GM23248 (cell line): ENCODE data around the gene GPS1.

Experiments used
- EZH2 ChIP-seq: fragments of 200-600 bp; sonication (generic); IDR thresholded peaks from 2 replicates; pipeline ENCODE4 v1.6.1; 2018; ENCODE audit warnings: antibody characterized with exemption, mild to moderate bottlenecking; ENCODE audit not compliant: insufficient read depth, poor library complexity, severe bottlenecking
- EZH2phosphoT487 ChIP-seq: fragments of 200-600 bp; sonication (generic); IDR thresholded peaks from 2 replicates; pipeline ENCODE4 v1.6.1; 2018; ENCODE audit warnings: antibody characterized with exemption, moderate library complexity, mild to moderate bottlenecking, low read depth; ENCODE audit not compliant: insufficient read depth

DNA sequence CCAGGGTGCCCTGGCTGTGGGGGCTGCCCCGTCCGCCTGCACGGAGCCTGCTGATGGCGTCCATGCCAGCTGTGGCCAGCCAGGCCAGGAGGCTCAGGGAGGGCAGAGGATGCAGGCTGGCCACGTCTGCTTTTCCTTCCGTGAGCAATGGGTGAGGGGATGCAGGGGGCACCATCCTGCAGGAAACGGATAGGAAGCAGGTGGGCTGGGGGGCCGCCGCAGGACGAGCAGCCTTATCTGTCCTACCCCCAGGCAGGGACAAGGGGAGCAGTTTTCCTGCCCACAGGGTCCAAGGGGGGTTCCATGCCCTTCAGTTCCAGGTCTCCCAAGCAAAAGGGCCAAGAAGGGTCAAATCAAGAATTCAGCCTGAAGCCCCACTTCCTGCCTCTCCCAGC is 7.2 kb downstream of the GPS1 start:
- TF ChIP-seq EZH2 (no peak), EZH2phosphoT487 (no peak)
